Measurements from ENCODE around the gene LCE2A.

LCE2A gene

GRCh38 chr1:152707860-152708259 is 9.7 kb downstream of the LCE2A start, which contains the start of gene LCE4A:
TSS of gene LCE4A (plus strand) at chr1:152708160. CDS start at chr1:152709076, 916 bp downstream.
- DNase-seq (ENCODE audit: extremely low read depth, low read depth): no peak
- no peak for TF ChIP-seq CTCF (IDR thresholded peaks at IDR 0.05; ENCODE audit: low read depth, low read length)

- DNase-seq (ENCODE audit: extremely low read depth, low read depth): no peak
- no peak for TF ChIP-seq CTCF (IDR thresholded peaks at IDR 0.05; ENCODE audit: low read depth, low read length)
These were observed 20.1 kb downstream of the LCE2A start for GRCh38 chr1:152718238-152718637.

GRCh38 chr1:152725261-152725660 is 27.1 kb downstream of the LCE2A start:
- no peak for TF ChIP-seq CTCF (IDR thresholded peaks at IDR 0.05; ENCODE audit: low read depth, low read length)
- DNase-seq (ENCODE audit: extremely low read depth, low read depth): no peak

- no peak for DNase-seq (ENCODE audit: extremely low read depth, low read depth)
- TF ChIP-seq CTCF (IDR thresholded peaks at IDR 0.05; ENCODE audit: low read depth, low read length): no peak
These were observed 30.8 kb downstream of the LCE2A start for GRCh38 chr1:152728986-152729385.

GRCh38 chr1:152735648-152736047 is 37.5 kb downstream of the LCE2A start:
- no peak for DNase-seq (ENCODE audit: extremely low read depth, low read depth)

GRCh38 chr1:152737997-152738396 is 39.9 kb downstream of the LCE2A start:
- no peak for DNase-seq (ENCODE audit: extremely low read depth, low read depth)
- TF ChIP-seq CTCF (IDR thresholded peaks at IDR 0.05; ENCODE audit: low read depth, low read length): no peak

More at GRCh38 chr1:152735648-152736047, 37.5 kb downstream of the LCE2A start:
- TF ChIP-seq CTCF (IDR thresholded peaks at IDR 0.05; ENCODE audit: low read depth, low read length): no peak; the same call in none of the 2 replicates

GRCh38 chr1:152739841-152740240 is 41.7 kb downstream of the LCE2A start:
- TF ChIP-seq CTCF (IDR thresholded peaks at IDR 0.05; ENCODE audit: low read depth, low read length): no peak
- DNase-seq (ENCODE audit: extremely low read depth, low read depth): no peak
